ENCODE measurements around the gene CS. TPM values are rescaled to one million over a fixed set of nuclear protein-coding genes. Genes with fewer than 3 reads are reported as not detected.
"Not testable (repeated sequence)": the region's sequence is repeated elsewhere in the genome, so short reads cannot be mapped to it uniquely, and the experiment has no call there.

The CS gene
- total RNA-seq, 4 donors from 2014 or later, result 126 to 175 (median 133) TPM

DNA sequence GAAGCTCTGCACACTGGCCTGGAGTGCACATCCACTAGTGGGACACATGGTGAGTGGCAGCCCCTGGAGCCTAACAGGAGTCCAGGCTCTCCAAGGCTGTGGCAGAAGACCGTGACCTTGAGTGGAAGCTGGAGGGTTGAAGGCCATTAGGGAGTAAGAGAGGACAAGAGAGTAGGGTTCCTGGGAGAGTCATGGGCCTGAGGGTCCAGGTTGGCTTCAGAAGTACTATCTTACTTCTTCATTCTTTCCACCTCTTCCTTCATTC, 39.0 kb upstream of the CS start:
- H3K36me3 ChIP-seq, result peaks cover 14 to 29% (median 15%) of the 10 kb centered on the region in 3 donors
- H3K27ac ChIP-seq, result peak overlapping the region in 2 of 4 donors; percentile 49 to 57
- H3K27me3 ChIP-seq, result no peaks in the 10 kb centered on the region
- peaks cover 0 to 22% (median 9%) of the 10 kb centered on the region in 3 donors for H3K4me1 ChIP-seq
- H3K9me3 ChIP-seq, result no peaks in the 10 kb centered on the region
- WGBS, 2 donors, result 86% methylated on average over 1 of the region's 1 CpG; no CpG with 5 or more reads in 1 of the 2 donors
- no peak for DNase-seq
- TF ChIP-seq POLR2A (IDR thresholded peaks at IDR 0.05), result no peak
- TF ChIP-seq, protein P1, sequence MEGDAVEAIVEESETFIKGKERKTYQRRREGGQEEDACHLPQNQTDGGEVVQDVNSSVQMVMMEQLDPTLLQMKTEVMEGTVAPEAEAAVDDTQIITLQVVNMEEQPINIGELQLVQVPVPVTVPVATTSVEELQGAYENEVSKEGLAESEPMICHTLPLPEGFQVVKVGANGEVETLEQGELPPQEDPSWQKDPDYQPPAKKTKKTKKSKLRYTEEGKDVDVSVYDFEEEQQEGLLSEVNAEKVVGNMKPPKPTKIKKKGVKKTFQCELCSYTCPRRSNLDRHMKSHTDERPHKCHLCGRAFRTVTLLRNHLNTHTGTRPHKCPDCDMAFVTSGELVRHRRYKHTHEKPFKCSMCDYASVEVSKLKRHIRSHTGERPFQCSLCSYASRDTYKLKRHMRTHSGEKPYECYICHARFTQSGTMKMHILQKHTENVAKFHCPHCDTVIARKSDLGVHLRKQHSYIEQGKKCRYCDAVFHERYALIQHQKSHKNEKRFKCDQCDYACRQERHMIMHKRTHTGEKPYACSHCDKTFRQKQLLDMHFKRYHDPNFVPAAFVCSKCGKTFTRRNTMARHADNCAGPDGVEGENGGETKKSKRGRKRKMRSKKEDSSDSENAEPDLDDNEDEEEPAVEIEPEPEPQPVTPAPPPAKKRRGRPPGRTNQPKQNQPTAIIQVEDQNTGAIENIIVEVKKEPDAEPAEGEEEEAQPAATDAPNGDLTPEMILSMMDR (IDR thresholded peaks at IDR 0.05), result no peak
- no peak overlapping the region for H3K4me3 ChIP-seq
- intact Hi-C loops (cut with DNase I), result no loop called here

DNA sequence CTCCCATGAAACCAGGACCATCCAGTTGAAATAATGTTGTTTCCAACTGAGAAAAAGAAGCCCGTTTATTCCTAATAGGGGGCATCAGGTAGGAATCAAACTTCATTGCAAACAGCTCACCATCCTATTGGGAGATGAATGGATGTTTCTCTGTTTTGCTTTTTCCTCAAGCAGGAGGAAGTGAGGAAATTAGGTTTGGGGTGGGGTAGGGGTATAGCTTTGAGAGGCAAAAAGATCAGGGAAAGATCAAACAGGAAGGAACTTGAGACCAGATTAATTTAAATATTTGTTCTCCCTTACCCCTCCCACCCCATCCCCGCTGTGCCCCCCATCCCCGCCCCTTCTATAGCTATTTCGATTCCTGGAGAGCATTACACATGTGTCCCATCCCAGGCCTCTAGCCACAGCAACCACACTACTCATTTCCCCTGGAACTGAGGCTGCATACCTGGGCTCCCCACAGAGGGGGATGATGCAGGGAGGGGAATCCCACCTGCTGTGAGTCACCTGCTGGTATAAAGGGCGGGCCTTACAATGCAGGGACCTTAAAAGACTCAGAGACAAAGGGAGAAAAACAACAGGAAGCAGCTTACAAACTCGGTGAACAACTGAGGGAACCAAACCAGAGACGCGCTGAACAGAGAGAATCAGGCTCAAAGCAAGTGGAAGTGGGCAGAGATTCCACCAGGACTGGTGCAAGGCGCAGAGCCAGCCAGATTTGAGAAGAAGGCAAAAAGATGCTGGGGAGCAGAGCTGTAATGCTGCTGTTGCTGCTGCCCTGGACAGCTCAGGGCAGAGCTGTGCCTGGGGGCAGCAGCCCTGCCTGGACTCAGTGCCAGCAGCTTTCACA, 38.4 kb upstream of the CS start, which contains the start of gene IL23A:
IL23A (plus strand) TSS at position 577 of the 850 bp plus-strand sequence; CDS start at position 738, 161 bp downstream.
- DNase-seq, result no peak
- intact Hi-C loops (cut with DNase I), result no loop called here

DNA sequence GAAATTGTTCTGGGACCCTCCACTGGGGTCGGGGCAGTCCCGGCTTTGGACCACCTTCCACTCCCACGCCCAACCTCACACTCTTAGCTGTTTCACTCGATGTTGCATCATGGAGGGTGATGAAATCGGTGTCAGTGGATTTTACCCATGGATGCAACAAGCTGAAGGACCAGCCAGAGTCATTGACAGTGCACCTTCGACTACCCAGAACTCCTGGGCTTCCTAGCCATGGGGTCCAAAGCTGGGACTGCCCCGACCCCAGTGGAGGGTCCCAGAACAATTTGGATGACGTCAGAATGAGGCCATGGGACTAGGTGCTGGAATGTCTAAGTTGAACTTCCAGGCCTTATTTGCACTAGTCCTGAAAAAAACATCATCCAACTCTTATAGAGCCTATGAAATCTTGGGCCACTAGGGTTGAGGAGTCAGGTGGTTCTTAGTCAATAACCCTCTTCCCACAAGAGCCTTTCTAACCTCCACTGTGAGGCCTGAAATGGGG, 37.7 kb upstream of the CS start:
- H3K4me3 ChIP-seq, result no peak overlapping the region
- H3K27ac ChIP-seq, result no peak overlapping the region
- no peaks in the 10 kb centered on the region for H3K9me3 ChIP-seq
- peaks cover 2 to 16% (median 4%) of the 10 kb centered on the region in 3 donors for H3K36me3 ChIP-seq
- no peak for TF ChIP-seq POLR2A (IDR thresholded peaks at IDR 0.05)
- TF ChIP-seq, protein P1 (IDR thresholded peaks at IDR 0.05), result no peak
- no peaks in the 10 kb centered on the region for H3K27me3 ChIP-seq
- DNase-seq, result no peak
- peaks cover 6 to 28% (median 15%) of the 10 kb centered on the region in 3 donors for H3K4me1 ChIP-seq
- 71 to 73% methylated on average over 5 to 6 of the region's 8 CpGs for WGBS, 2 donors
- intact Hi-C loops (cut with DNase I), result no loop called here

More for the DNA sequence above, 38.4 kb upstream of the CS start, which contains the start of gene IL23A:
- peak within 1 kb of the TSS in 2 of 4 donors; percentile 49 to 57 for H3K27ac ChIP-seq
- H3K4me1 ChIP-seq, result peaks cover 0 to 22% (median 9%) of the 10 kb centered on the region in 3 donors
- WGBS, 2 donors, result 18 to 25% methylated on average over 8 to 9 of the region's 9 CpGs
- peaks cover 9 to 23% (median 11%) of the 10 kb centered on the region in 3 donors for H3K36me3 ChIP-seq
- no peak within 1 kb of the TSS for H3K4me3 ChIP-seq
- H3K27me3 ChIP-seq, result no peaks in the 10 kb centered on the region
- no peaks in the 10 kb centered on the region for H3K9me3 ChIP-seq
- no peak for TF ChIP-seq POLR2A (IDR thresholded peaks at IDR 0.05)
- TF ChIP-seq, protein P1 (IDR thresholded peaks at IDR 0.05), result no peak

DNA sequence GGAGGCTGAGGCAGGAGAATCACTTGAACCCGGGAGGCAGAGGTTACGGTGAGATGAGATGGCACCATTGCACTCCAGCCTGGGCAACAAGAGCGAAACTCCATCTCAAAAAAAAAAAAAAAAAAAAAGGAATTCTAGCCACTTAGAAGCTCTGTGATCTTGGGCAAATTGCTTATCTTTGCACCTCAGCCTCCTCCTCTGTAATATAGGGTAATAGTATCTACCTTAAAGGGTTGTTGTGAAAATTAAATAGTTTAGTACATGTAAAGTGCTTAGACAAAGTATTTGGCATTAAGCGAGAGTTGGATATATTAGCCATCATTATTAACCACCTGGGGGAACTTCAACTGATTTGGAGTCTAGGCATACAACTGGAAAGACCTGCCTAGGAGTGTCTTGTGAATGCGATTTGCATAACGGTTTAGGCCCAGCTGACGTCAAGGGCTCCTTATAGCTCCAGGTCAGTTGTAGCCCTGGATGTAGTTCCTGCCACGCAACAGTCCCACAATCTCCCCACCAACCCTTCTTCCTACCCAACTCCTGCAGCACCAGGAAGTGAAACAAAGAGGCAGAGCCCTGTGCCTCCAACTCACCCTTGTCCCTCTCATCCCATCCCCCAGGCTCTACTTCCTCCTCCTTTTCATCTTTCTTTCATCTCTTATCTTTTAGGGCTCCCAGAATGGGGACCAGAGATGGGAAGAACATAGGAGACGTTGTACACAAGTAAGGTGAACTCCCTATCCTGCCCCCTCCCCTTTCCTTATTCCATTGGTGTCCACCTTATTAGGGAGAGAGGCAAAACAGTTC, 36.4 kb upstream of the CS start:
- TF ChIP-seq, protein P1 (IDR thresholded peaks at IDR 0.05), result no peak
- TF ChIP-seq POLR2A (IDR thresholded peaks at IDR 0.05), result no peak
- DNase-seq, result no peak
- intact Hi-C loops (cut with DNase I), result no loop called here

DNA sequence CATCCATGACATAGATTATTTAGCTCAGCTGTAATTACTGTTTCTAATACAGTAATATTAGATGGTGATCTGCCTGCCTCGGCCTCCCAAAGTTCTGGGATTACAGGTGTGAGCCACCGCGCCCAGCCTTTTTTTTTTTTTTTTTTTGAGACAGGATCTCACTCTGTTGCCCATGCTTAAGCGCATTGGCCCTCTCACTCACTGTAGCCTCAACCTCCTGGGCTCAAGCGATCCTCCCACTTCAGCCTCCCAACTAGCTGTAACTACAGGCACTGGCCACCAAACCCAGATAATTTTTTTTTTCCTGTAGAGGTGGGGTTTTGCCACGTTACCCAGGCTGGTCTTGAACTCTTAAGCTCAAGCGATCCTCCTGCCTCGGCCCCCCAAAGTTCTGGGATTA, 35.4 kb upstream of the CS start:
- H3K4me3 ChIP-seq; intact Hi-C loops (cut with DNase I); DNase-seq; H3K27me3 ChIP-seq; H3K9me3 ChIP-seq; H3K27ac ChIP-seq; H3K36me3 ChIP-seq: not testable (repeated sequence)
- WGBS, 2 donors, result 95 to 96% methylated on average over 6 to 8 of the region's 8 CpGs
- peaks cover 7 to 31% (median 18%) of the 10 kb centered on the region in 3 donors for H3K4me1 ChIP-seq

More for the DNA sequence above, 36.4 kb upstream of the CS start:
- Histone ChIP-seq H3K4me1 (peaks cover 7 to 31% (median 18%) of the 10 kb centered on the region in 3 donors), H3K36me3 (peaks cover 0 to 4% (median 0%) of the 10 kb centered on the region in 3 donors), H3K27ac (no peak overlapping the region), H3K27me3 (no peaks in the 10 kb centered on the region), H3K9me3 (no peaks in the 10 kb centered on the region), H3K4me3 (no peak overlapping the region)
- WGBS, 2 donors, result 80 to 81% methylated on average over 9 of the region's 9 CpGs

Measured in esophagus squamous epithelium (tissue), 5 donors.